Spleen (tissue), 11 donors: ENCODE results near the gene ANG. TPM values are rescaled to one million over a fixed set of nuclear protein-coding genes. Genes with fewer than 3 reads are reported as not detected.

Source experiments
- DNase-seq: peaks from one replicate; pipeline ENCODE4 v3.0.0-alpha.2; 2020
- H3K27ac ChIP-seq, 8 donors: fragments of 200-600 bp; sonication (generic) in 7 of 8; 1 replicate in 4 of 8; 2 replicates in 4 of 8; pipeline versions ENCODE4 v1.5.0 to v1.8.0; 2016 to 2021; ENCODE audit warnings: inconsistent platforms in 4 of 8, mild to moderate bottlenecking in 4 of 8, moderate library complexity in 1 of 8
- H3K27me3 ChIP-seq, 7 donors: fragments of 200-600 bp; sonication (generic) in 6 of 7; replicated peaks in 1 of 7; 1 replicate in 4 of 7; 2 replicates in 3 of 7; pipeline versions ENCODE4 v1.5.0 to v1.8.0; 2016 to 2021; ENCODE audit warnings: inconsistent platforms in 3 of 7, mild to moderate bottlenecking in 1 of 7
- H3K36me3 ChIP-seq, 6 donors: fragments of 200-600 bp; sonication (generic) in 5 of 6; 1 replicate in 4 of 6; 2 replicates in 2 of 6; pipeline versions ENCODE4 v1.5.0 to v1.8.0; 2016 to 2021; ENCODE audit warnings: inconsistent platforms in 2 of 6
- H3K4me1 ChIP-seq, 6 donors: fragments of 200-600 bp; sonication (generic) in 5 of 6; 1 replicate in 3 of 6; 2 replicates in 3 of 6; pipeline versions ENCODE4 v1.5.0 to v1.8.0; 2016 to 2021; ENCODE audit warnings: inconsistent platforms in 3 of 6
- H3K4me3 ChIP-seq, 8 donors: fragments of 200-600 bp; sonication (generic) in 7 of 8; 1 replicate in 4 of 8; 2 replicates in 4 of 8; pipeline versions ENCODE4 v1.5.0 to v1.8.0; 2016 to 2021; ENCODE audit warnings: inconsistent platforms in 4 of 8, mild to moderate bottlenecking in 4 of 8, moderate library complexity in 2 of 8
- H3K9me3 ChIP-seq, 8 donors: fragments of 200-600 bp; sonication (generic) in 7 of 8; 1 replicate in 4 of 8; 2 replicates in 4 of 8; pipeline versions ENCODE4 v1.5.0 to v1.8.0; 2016 to 2021; ENCODE audit warnings: inconsistent platforms in 4 of 8
- CTCF ChIP-seq, 11 experiments: fragments of 200-600 bp in 7 of 11; fragments of 450-650 bp in 4 of 11; sonication (generic) in 4 of 11; IDR thresholded peaks in 8 of 11; conservative IDR thresholded peaks in 3 of 11; 1 replicate in 7 of 11; 2 replicates in 4 of 11; pipeline versions ENCODE4 v1.4.0 to v1.8.0; 2016 to 2021; ENCODE audit warnings: antibody characterized with exemption in 11 of 11, inconsistent platforms in 4 of 11, mild to moderate bottlenecking in 1 of 11
- POLR2A ChIP-seq, 3 donors: fragments of 450-650 bp; IDR thresholded peaks; one replicate each; pipeline ENCODE4 v1.5.1; 2017; ENCODE audit warnings: antibody characterized with exemption in 3 of 3, mild to moderate bottlenecking in 1 of 3
- POLR2AphosphoS5 ChIP-seq, 3 donors: sonication (generic); formaldehyde crosslinking; IDR thresholded peaks; one replicate each; pipeline ENCODE4 v1.5.1; 2017; ENCODE audit warnings: antibody characterized with exemption in 3 of 3
- WGBS, 5 donors: extraction: QIAGEN DNeasy Blood & Tissue Kit in 3 of 5; methylation state at CpG; one replicate each; pipeline versions ENCODE4 v1.1.5 to v1.1.7; 2013 to 2018; 5-methylcytosine and 5-hydroxymethylcytosine counted together
- intact Hi-C: fragments of 100-400 bp; cut with DNase I; formaldehyde crosslinking; loops from one replicate; pipeline ENCODE4 v1.15.0; 2023; ENCODE audit warnings: low total_unique reads
- polyA plus RNA-seq, 3 donors: library from polyadenylated mRNA; stranded (reverse); fragments of 200-250 nt; gene quantifications; one replicate each; pipeline ENCODE4 v1.2.1, GENCODE V29; 2013
- total RNA-seq, 7 donors: library from RNA; depleted of rRNA in 3 of 7; stranded (reverse); fragments of >200 nt in 3 of 7; fragmentation: NEBNext Ultra II Directional in 4 of 7; extraction: Animal tissue kit (Norgen Biotek cat#: 25700) in 4 of 7; gene quantifications; one replicate each; pipeline versions ENCODE4 v1.1.0 to v1.2.1, GENCODE V29; 2016 to 2021
- donor health status: healthy with polysubstance abuse.
- donor health status: DM: no; HTN: no; CAD: no; lungs with moderate emphysema.
- donor health status: DM: no; HTN: no; CAD: no.
- donor health status: Bipolar disorder and iron deficiency.
- donor health status: healthy.
- donor health status: DM: no; HTN: no; CAD: no.
- donor health status: DM: yes; HTN: yes; CAD: no.

Gene ANG
- total and polyA plus RNA-seq, 10 donors: 1.6 to 10.2 (median 4.3) TPM

GRCh38 chr14:20696764-20697163 lies 8.2 kb downstream of the ANG start:
- no peak for DNase-seq
- TF ChIP-seq POLR2A (IDR thresholded peaks at IDR 0.05) (no peak), CTCF (IDR thresholded peaks at IDR 0.05 in 8 of 11, conservative IDR thresholded peaks at IDR 0.05 in 3 of 11) (no peak), POLR2AphosphoS5 (IDR thresholded peaks at IDR 0.05) (no peak)
- Histone ChIP-seq H3K27me3 (no peaks in the 10 kb centered on the region), H3K9me3 (peaks cover 0 to 8% (median 0%) of the 10 kb centered on the region in 8 donors), H3K4me1 (peaks cover 0 to 16% (median 6%) of the 10 kb centered on the region in 6 donors), H3K36me3 (peaks cover 0 to 15% (median 0%) of the 10 kb centered on the region in 6 donors), H3K27ac (no peak overlapping the region), H3K4me3 (no peak overlapping the region)
- 72 to 87% (median 81%) methylated on average over 5 of the region's 5 CpGs for WGBS, 5 donors
- intact Hi-C loops: loop anchor here (10.0 kb wide), 1 partner anchor 278 kb away; no protein-coding TSS in a partner anchor

DNA sequence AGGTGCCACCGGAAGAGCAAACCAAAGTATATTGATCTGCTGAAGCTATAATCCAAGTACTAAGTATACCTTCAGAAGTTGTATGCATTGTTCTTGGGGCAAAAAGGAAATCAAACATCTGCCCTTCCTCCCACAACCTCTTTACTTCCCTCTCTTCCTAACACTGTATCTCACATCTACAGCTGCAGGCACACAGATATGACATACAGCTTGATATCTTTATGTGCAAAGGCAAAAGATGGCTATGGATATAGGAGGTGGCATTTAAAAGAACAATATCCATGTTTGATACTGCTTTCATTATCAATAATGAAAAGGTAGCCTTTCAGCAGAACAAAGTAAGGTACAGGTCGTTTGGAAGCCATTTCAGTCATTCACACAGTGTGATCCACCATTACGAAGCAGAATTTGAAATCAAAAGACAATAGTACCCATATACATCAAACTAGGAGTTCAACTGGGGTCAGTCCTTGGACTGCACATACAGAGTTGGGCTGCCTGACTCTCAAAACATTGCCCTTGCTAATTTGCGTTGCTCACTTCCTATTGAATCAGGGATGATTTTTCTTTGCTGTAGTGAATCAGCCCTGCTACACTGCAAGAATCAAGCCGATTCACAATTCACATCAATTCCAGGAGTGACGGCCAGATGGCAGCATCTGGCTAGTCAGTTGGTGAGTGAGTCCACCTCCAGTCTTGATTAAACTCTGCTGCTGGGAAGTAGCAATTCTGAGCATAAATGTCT lies 8.9 kb downstream of the ANG start:
- WGBS, 5 donors: 31 to 37% (median 32%) methylated on average over 6 of the region's 6 CpGs
- intact Hi-C loops: loop anchor here (2.0 to 10.0 kb wide), 2 partner anchors 157 to 277 kb away; no protein-coding TSS in a partner anchor
- Histone ChIP-seq H3K27me3 (no peaks in the 10 kb centered on the region), H3K9me3 (peaks cover 0 to 8% (median 0%) of the 10 kb centered on the region in 8 donors), H3K27ac (no peak overlapping the region), H3K4me3 (no peak overlapping the region), H3K36me3 (peaks cover 0 to 15% (median 0%) of the 10 kb centered on the region in 6 donors), H3K4me1 (peaks cover 0 to 16% (median 6%) of the 10 kb centered on the region in 6 donors)
- peak; percentile 82 for DNase-seq
- TF ChIP-seq CTCF (IDR thresholded peaks at IDR 0.05 in 8 of 11, conservative IDR thresholded peaks at IDR 0.05 in 3 of 11) (peak; percentile 68 to 93 (median 85)), POLR2A (IDR thresholded peaks at IDR 0.05) (no peak)

DNA sequence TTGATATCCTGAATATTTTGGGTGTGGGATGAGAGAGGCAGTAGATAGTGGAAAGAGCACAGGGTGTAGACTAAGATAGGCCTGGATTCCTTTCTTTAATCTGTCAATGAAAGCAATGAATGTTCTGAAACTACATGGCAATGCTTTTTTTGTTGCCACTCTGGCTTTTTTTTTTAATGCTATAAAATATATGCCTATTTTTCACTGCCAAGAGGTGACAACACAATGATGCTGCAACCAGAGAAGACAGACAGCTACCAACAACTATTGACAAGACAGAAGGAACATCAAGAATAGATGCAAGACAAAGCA lies 9.4 kb downstream of the ANG start:
- Histone ChIP-seq H3K9me3 (peaks cover 0 to 8% (median 0%) of the 10 kb centered on the region in 8 donors), H3K27me3 (no peaks in the 10 kb centered on the region), H3K4me3 (no peak overlapping the region), H3K4me1 (peaks cover 0 to 16% (median 6%) of the 10 kb centered on the region in 6 donors), H3K36me3 (peaks cover 0 to 15% (median 0%) of the 10 kb centered on the region in 6 donors), H3K27ac (no peak overlapping the region)
- no peak for DNase-seq
- intact Hi-C loops: loop anchor here (2.0 to 10.0 kb wide), 2 partner anchors 157 to 277 kb away; no protein-coding TSS in a partner anchor
- TF ChIP-seq POLR2AphosphoS5 (IDR thresholded peaks at IDR 0.05): no peak

- Histone ChIP-seq H3K9me3 (peaks cover 0 to 8% (median 0%) of the 10 kb centered on the region in 8 donors), H3K4me3 (no peak overlapping the region), H3K4me1 (peaks cover 0 to 16% (median 6%) of the 10 kb centered on the region in 6 donors), H3K27me3 (no peaks in the 10 kb centered on the region), H3K27ac (peak overlapping the region in 1 of 8 donors; percentile 3), H3K36me3 (peaks cover 0 to 10% (median 0%) of the 10 kb centered on the region in 6 donors)
- intact Hi-C loops: loop anchor here (2.0 to 10.0 kb wide), 2 partner anchors 156 to 276 kb away; no protein-coding TSS in a partner anchor
- no peak for TF ChIP-seq CTCF (IDR thresholded peaks at IDR 0.05 in 8 of 11, conservative IDR thresholded peaks at IDR 0.05 in 3 of 11)
- TF ChIP-seq POLR2A (IDR thresholded peaks at IDR 0.05): no peak
- TF ChIP-seq POLR2AphosphoS5 (IDR thresholded peaks at IDR 0.05): no peak
- DNase-seq: no peak
- WGBS, 5 donors: 84 to 97% (median 94%) methylated on average over 5 of the region's 5 CpGs
Observed at GRCh38 chr14:20698934-20699333, 10.4 kb downstream of the ANG start.
